CD4-positive, alpha-beta T cell treated with Interleukin-6 at 100 ng/mL for 8 hours (primary cell): ENCODE measurements around the gene CENPV.
"Not testable (repeated sequence)": the region's sequence is repeated elsewhere in the genome, so short reads cannot be mapped to it uniquely, and the experiment has no call there.

Experiments
- DNase-seq: peaks from one replicate; pipeline ENCODE4 v3.0.0-alpha.2; 2020; ENCODE audit warnings: mixed read lengths, low spot score

Gene CENPV

GRCh38 chr17:16313139-16314090 is 39.9 kb downstream of the CENPV start:
- no peak for DNase-seq

DNA sequence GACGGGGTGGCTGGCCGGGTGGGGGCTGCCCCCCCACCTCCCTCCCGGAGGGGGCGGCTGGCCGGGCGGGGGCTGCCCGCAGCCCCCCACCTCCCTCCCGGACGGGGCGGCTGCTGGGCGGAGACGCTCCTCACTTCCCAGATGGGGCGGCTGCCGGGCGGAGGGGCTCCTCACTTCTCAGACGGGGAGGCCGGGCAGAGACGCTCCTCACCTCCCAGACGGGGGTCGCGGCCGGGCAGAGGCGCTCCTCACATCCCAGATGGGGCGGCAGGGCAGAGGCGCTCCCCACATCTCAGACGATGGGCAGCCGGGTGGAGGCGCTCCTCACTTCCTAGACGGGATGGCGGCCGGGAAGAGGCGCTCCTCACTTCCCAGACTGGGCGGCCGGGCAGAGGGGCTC is 41.2 kb downstream of the CENPV start:
- not testable (repeated sequence) for DNase-seq

GRCh38 chr17:16306211-16306610 is 47.1 kb downstream of the CENPV start:
- DNase-seq, result no peak

DNA sequence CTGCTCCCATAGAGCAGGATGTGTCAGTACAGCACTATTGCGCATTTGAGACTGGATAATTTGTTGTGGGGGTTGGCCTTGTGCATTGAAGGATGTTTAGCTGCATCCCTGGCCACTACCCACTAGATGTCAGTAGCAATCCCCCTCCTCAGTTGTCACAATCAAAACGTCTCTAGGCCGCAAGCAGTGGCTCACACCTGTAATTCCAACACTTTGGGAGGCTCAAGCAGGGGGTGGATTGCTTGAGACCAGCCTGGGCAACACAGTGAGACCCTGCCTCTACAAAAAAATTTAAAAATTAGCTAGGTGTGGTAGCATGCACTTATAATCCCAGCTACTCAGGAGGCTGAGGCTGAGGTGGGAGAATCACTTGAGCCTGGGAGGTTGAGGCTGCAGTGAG is 48.4 kb downstream of the CENPV start:
- no peak for DNase-seq

DNA sequence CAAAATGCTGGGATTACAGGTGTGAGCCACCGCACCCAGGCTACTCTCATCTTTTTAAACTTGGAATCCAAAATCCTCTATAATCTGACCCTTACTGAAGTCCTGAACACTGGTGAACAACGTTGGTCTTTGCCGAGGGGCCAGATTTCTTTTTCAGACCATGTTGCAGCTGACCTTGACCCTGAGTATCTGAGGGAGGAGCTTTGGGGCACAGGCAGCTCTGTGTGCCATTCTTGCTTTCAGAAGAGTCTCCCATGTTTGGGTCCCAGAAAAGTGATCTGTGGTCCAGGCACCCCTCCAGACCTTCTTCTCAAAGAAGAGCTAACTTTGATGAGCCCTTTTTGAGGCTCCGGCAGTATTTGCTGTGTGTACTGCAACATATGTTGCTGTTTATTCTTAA is 50.4 kb downstream of the CENPV start:
- no peak for DNase-seq

DNA sequence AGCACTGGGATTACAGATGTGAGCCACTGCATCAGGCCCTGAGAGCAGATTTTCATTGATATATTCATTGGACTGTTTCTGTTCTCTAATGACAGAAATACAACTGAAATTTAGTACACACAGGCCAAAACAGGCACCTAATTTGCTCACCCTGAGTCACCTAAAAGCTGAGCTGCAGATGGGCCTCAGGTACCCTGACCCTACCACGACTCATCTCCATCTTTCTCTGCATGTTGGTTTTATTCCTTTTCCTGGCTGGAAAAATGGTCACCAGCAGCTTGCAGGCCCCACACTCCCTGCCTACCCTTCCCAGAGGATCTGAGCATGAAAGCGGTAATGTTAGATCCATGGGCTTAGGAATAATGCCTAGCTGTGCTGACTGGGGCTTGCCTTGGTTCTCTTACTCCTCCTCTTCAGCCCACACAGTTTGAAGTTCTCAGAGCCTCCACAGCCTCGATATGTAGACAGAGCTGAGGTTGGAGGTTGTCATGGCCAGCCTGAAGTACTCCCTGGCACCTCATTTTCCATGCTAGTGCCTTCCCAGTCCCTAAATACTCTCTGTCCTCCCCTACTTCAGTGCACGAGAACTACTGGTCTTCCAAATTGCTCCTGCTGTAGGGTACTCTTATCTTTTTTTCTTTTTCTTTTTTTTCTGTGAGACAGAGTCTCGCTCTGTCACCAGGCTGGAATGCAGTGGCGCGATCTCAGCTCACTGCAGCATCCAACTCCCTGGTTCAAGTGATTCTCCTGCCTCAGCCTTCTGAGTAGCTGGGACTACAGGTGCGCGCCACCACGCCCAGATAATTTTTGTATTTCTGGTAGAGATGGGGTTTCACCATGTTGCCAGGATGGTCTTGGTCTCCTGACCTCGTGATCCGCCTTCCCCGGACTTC is 51.1 kb downstream of the CENPV start:
- DNase-seq, result no peak

GRCh38 chr17:16300554-16300953 is 52.7 kb downstream of the CENPV start:
- no peak for DNase-seq

- DNase-seq, result no peak
Measured at GRCh38 chr17:16298140-16298662, 55.1 kb downstream of the CENPV start.

- no peak for DNase-seq
Measured at GRCh38 chr17:16297367-16298139, 55.7 kb downstream of the CENPV start.

GRCh38 chr17:16296072-16296471 is 57.2 kb downstream of the CENPV start:
- DNase-seq, result not testable (repeated sequence)

DNA sequence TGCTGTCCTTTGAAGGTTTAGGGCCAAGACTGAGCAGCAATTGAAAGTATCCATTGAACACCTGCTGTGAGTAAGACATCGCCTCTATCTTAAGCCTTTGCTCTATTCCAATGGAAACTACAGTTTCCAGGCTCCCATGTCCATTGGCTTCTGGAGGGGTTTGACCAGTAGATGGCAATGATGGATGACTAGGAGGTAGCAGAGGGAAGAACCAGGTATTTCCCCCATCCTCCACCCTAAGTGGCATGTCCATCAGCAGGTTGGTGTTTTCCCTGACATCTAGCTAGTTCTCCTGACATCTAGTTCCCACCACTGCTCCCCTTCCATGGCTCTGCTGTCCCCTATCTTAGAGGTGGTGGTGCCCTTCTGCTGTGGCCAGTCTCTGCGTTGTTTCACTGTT is 58.7 kb downstream of the CENPV start:
- DNase-seq, result no peak

DNA sequence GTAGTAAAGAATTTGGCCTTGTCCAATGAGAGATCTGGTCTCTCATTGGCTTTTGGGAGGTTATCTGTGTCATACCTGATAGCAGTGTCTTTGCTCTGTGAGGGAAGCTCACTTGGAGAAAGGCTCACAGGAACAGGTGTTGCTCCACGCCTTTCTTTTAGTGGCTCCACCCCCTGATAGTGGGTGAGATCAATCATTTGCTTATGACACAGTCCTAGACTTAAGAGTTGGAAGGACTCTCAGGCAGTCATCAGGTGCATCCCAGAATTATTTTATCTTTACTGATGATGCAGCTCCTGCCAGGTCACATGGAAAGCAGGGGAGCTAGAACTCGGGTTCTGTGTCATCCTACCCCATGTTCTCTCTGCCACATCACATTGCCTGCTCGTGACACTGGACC is 59.3 kb downstream of the CENPV start:
- no peak for DNase-seq
